ENCODE measurements around the gene AADACL4. TPM values are rescaled to one million over a fixed set of nuclear protein-coding genes. Genes with fewer than 3 reads are reported as not detected.

The AADACL4 gene
- total and polyA plus RNA-seq, 9 of the 15 experiments (the other 6 are each of a cell fraction or from before 2014, with no cell fraction given), result not detected

GRCh38 chr1:12601700-12602658, 41.9 kb upstream of the AADACL4 start (continued):
- TF ChIP-seq MGA (IDR thresholded peaks at IDR 0.05) (no peak), USF1 (CRISPR knock-in tag; IDR thresholded peaks at IDR 0.05) (no peak), TRIM24 (IDR thresholded peaks at IDR 0.05) (no peak), ZNF77 (CRISPR knock-in tag; IDR thresholded peaks at IDR 0.05) (no peak), BRCA1 (IDR thresholded peaks at IDR 0.05) (no peak), BRCA1 (CRISPR knock-in tag; IDR thresholded peaks at IDR 0.05) (no peak; the same call in 1 of the 2 replicates), FOXP4 (CRISPR knock-in tag; IDR thresholded peaks at IDR 0.05; ENCODE audit: borderline replicate concordance) (no peak), ZFP30 (CRISPR knock-in tag; IDR thresholded peaks at IDR 0.05; ENCODE audit: borderline replicate concordance) (no peak), TEAD4 (IDR thresholded peaks at IDR 0.05; ENCODE audit: low read length) (peak; percentile 6; the same call in 1 of the 2 replicates), TEAD4 (CRISPR knock-in tag; IDR thresholded peaks at IDR 0.05; ENCODE audit: borderline replicate concordance) (no peak), KAT7 (CRISPR knock-in tag; IDR thresholded peaks at IDR 0.05; ENCODE audit: borderline replicate concordance) (0 out of 2 replicates have a peak, but pooled peaks have one; percentile 8), ZKSCAN1 (IDR thresholded peaks at IDR 0.05; ENCODE audit: low read depth, low read length) (peak; percentile 96), ZNF3 (CRISPR knock-in tag; IDR thresholded peaks at IDR 0.05) (no peak)

Data from K562 (cell line).